ENCODE results near the gene FBLN1.

- TF ChIP-seq POLR2A (IDR thresholded peaks at IDR 0.05; ENCODE audit: low read depth, low read length) (no peak), POLR2AphosphoS5 (IDR thresholded peaks at IDR 0.05; ENCODE audit: low read depth, low read length) (no peak), TAF1 (IDR thresholded peaks at IDR 0.05; ENCODE audit: low read depth, low read length) (no peak)
These were observed 9.7 kb downstream of the FBLN1 start for GRCh38 chr22:45512363-45512762.

Data from GM12891 (cell line).